Esophagus muscularis mucosa (tissue), 3 donors: ENCODE data around the gene DYNLRB2.

ENCODE experiments used
- EP300 ChIP-seq: sonication (generic); formaldehyde crosslinking; IDR thresholded peaks from one replicate; pipeline ENCODE4 v1.6.1; 2017; ENCODE audit warnings: antibody characterized with exemption
- POLR2A ChIP-seq: fragments of 450-650 bp; IDR thresholded peaks from one replicate; pipeline ENCODE4 v1.6.1; 2017; ENCODE audit warnings: antibody characterized with exemption, moderate library complexity, mild to moderate bottlenecking, low read depth
- POLR2AphosphoS5 ChIP-seq, 2 donors: sonication (generic); formaldehyde crosslinking; IDR thresholded peaks; one replicate each; pipeline ENCODE4 v1.6.1; 2017; ENCODE audit warnings: antibody characterized with exemption in 2 of 2

GRCh38 chr16:80512593-80512853 lies 28.3 kb upstream of the DYNLRB2 start:
- TF ChIP-seq POLR2A (no peak), POLR2AphosphoS5 (IDR thresholded peaks at IDR 0.05) (no peak), EP300 (no peak)
